ENCODE measurements around the gene TSSK2.

- TF ChIP-seq TAF1 (IDR thresholded peaks at IDR 0.05; ENCODE audit: low read depth, low read length) (no peak), POLR2AphosphoS5 (IDR thresholded peaks at IDR 0.05; ENCODE audit: low read depth, low read length) (no peak), POLR2A (IDR thresholded peaks at IDR 0.05; ENCODE audit: low read depth, low read length) (no peak), PAX5 (IDR thresholded peaks at IDR 0.05; ENCODE audit: insufficient read depth, low read length, severe bottlenecking) (no peak), SPI1 (IDR thresholded peaks at IDR 0.05; ENCODE audit: low read depth, low read length) (no peak), POU2F2 (IDR thresholded peaks at IDR 0.05; ENCODE audit: low read depth, low read length) (no peak)
Observed at GRCh38 chr22:19111584-19111983, 19.5 kb upstream of the TSSK2 start.
